GM12892 (cell line): ENCODE data around the gene MTHFD1L.

Experiments used
- DNase-seq: peaks from one replicate; pipeline ENCODE4 v3.0.0; 2011; ENCODE audit not compliant: insufficient read length
- FAIRE-seq: peaks from 2 replicates; lab custom pipeline; 2011; peaks lifted over from hg19 to GRCh38; lab: Jason Lieb, UNC
- POLR2A ChIP-seq: IDR thresholded peaks from 2 replicates; pipeline ENCODE4 v1.6.1; 2011; ENCODE audit warnings: low read depth, low read length, control low read depth
- POLR2AphosphoS5 ChIP-seq: IDR thresholded peaks from 2 replicates; pipeline ENCODE4 v1.6.1; 2011; ENCODE audit warnings: low read depth, low read length, control low read depth
- TAF1 ChIP-seq: IDR thresholded peaks from 2 replicates; pipeline ENCODE4 v1.6.1; 2011; ENCODE audit warnings: low read depth, mild to moderate bottlenecking, control low read depth, low read length, borderline replicate concordance

The MTHFD1L gene

DNA sequence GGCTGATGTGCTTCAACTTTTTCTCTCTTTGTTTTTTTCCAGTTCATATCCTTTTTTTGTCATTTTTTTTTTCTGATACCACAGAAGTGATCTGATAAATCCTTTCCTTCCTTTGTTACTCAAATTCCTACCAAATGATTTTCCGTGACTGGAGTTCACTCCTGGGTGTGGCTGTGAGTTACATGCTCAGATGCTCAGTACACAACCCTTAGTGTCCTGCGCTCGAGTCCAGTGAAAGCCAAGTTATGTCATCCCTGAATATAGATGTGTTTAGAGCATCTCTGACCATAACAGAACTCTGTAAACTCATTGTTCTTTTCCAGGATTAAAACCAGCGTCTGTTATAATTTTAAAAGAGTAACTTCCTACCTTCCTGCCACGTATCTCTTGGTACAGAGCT, 227.1 kb downstream of the MTHFD1L start:
- FAIRE-seq (no peak), DNase-seq (no peak)
- TF ChIP-seq TAF1 (no peak), POLR2A (no peak), POLR2AphosphoS5 (no peak)

GRCh38 chr6:151093706-151094105, 228.2 kb downstream of the MTHFD1L start:
- TF ChIP-seq POLR2AphosphoS5 = no peak
- TF ChIP-seq POLR2A = no peak
- TF ChIP-seq TAF1 = no peak
- no peak for DNase-seq
- no peak for FAIRE-seq

- FAIRE-seq (no peak), DNase-seq (no peak)
- no peak for TF ChIP-seq TAF1
- no peak for TF ChIP-seq POLR2A
- no peak for TF ChIP-seq POLR2AphosphoS5
These were observed 230.2 kb downstream of the MTHFD1L start for GRCh38 chr6:151095538-151096254.

DNA sequence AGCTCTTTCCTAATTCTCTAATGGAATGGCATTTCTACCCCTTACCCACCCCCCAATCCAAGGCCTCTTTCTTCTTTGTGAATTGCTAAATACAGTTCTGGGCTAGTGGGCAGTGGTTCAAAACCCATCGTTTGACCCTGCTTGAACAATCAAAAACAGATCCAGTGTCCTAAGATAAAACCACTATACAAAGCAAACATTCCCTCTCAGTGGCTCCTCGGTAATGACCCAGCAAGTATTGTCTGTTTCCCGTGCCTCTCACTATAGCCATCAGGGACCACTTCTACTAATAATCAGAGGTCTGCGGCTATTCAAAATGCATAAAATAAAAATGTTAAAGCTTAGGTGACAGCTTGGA, 230.7 kb downstream of the MTHFD1L start:
- TF ChIP-seq POLR2A (no peak), POLR2AphosphoS5 (no peak), TAF1 (no peak)

DNA sequence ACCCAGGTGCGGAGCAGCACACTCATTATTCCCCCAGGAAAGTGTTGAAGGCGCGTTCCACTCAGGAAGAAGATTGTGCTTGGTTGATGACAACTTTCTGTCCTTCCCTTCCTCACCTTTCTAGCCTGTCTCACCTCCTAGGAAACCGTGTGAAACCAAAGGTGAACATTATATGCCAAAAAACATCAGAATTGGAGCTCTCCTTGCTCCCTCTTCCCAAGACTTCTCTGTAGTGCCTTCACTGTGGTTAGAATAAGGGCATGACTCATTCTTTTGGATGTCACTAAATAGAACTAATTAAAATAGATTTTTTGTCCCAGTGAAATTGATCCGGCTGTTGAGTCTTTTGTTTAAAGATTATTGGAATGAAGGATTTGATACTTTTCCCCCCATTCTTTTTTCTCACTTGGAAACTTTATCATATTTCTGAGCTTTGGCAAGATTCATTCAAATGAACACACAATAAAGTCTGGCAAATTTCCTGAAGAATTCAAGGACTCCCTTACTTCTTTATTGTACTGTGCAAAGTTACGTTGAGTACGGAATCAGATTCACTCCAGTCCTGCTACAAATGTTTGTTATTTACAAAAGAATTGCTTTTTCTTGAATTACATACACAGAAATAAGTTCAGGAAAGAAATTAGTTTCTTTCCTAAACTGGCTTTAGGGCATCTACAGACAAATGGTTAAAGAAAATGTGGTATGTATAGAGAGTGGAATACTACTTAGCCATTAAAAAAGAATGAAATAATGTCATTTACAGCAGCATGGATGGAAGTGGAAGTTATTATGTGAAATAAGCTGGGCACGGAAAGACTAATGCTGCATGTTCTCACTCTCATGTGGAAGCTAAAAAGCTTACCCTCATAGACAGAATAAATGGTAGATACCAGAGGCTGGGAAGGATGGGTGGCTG, 231.4 kb downstream of the MTHFD1L start:
- FAIRE-seq (no peak), DNase-seq (no peak)
- TF ChIP-seq POLR2AphosphoS5 = no peak
- no peak for TF ChIP-seq POLR2A
- TF ChIP-seq TAF1 = no peak

More for the DNA sequence above, 230.7 kb downstream of the MTHFD1L start:
- FAIRE-seq = no peak
- no peak for DNase-seq

DNA sequence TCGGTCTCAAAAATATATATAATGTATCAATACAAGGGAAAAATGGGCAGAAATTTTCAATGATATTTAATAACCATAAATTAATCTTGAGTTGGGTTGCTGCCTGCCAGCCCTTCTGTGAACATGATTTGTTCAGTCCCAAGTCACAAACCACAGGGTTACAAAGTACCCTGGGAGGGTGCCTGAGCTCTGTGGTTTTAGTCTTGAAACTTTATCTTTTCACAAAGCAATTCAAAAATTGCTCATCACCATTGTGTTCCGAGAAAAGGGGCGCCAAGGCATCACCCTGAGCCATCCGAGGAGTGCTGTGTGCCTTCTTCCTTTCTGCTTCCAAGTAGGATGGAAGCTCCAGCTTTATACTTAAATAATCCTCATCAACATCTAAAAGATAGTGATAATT, 232.7 kb downstream of the MTHFD1L start:
- FAIRE-seq = no peak
- no peak for TF ChIP-seq TAF1
- TF ChIP-seq POLR2A = no peak
- no peak for TF ChIP-seq POLR2AphosphoS5

DNA sequence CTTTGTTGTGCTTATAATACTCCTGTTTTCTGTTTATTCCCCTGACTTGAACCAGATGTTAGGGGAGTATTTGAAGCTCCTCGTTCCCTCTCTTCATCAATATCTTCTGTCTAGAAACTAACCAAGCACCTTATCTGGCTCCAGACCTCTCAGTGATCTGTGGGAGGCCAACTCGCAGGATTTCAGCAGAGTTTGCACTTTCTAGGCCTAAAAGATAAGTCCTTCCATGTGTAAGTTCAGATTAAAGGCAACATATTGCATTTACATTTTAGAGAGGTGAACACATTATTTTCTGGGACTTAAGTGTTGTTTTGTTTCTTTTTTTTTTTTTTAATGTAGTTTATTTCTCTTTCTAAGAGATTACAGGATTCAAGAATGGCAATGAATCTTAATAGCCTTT, 234.8 kb downstream of the MTHFD1L start:
- TF ChIP-seq TAF1 = no peak
- TF ChIP-seq POLR2A = no peak
- no peak for TF ChIP-seq POLR2AphosphoS5
- DNase-seq (no peak), FAIRE-seq (no peak)

More for the DNA sequence above, 232.7 kb downstream of the MTHFD1L start:
- DNase-seq = no peak

DNA sequence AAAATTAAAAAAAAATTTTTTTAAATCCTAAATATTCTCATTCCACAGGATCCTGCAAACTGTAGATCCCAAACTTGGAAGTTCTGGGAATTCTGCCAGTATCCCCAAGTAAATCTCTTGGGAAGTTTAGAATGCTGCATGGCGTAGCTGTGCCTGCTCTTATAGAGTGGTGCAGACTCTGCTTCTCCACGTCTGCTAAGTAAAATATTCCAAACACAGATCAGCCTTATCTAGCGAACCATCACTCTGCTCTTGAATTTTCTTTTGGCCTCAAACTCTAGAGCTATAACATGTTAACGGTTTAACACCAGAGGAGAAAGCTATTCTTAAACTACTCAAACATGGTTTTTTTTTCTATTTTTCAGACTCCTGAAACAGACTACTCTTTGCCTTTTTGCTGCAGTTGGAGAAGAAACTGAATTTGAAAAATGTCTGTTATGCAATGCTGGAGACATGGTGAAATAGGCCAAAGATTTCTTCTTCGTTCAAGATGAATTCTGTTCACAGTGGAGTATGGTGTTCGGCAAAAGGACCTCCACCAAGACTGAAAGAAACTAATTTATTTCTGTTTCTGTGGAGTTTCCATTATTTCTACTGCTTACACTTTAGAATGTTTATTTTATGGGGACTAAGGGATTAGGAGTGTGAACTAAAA, 235.8 kb downstream of the MTHFD1L start:
- TF ChIP-seq POLR2AphosphoS5 = no peak
- no peak for TF ChIP-seq POLR2A
- no peak for TF ChIP-seq TAF1
- no peak for FAIRE-seq
- no peak for DNase-seq

GRCh38 chr6:151101816-151102694, 236.6 kb downstream of the MTHFD1L start:
- DNase-seq (no peak), FAIRE-seq (no peak)
- TF ChIP-seq POLR2AphosphoS5 (no peak), TAF1 (no peak), POLR2A (no peak)

GRCh38 chr6:151103266-151103665, 237.8 kb downstream of the MTHFD1L start:
- no peak for DNase-seq
- TF ChIP-seq TAF1 (no peak), POLR2AphosphoS5 (no peak), POLR2A (no peak)
- no peak for FAIRE-seq
